ENCODE data around the gene SERPINA3. TPM values are rescaled to one million over a fixed set of nuclear protein-coding genes. Genes with fewer than 3 reads are reported as not detected.

The SERPINA3 gene
- total RNA-seq: 1,000 to 10,000 TPM; 1,011 to 4,136 (median 2,518) TPM
- polyA plus RNA-seq: 1,000 to 10,000 TPM; 1,409 to 2,934 TPM

DNA sequence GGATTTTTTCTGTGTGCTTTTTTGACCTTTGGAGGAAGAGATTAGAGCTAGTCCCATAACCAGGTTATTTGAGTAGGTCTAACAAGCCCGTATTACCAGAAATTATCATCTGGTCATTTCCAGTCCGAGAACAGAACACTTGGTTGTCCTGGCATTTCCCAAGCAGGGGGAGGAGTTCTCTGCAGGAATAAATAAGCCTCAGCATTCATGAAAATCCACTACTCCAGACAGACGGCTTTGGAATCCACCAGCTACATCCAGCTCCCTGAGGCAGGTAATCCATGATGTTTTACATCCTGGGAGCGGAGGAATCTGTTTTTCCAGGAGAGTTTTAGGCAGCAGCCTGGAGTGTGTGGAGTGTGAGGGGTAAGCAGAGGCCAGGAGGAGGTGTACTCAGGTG is at the start of gene SERPINA3:
Gene SERPINA3 (plus strand): TSS at position 218 of the 400 bp plus-strand sequence. CDS start 2,051 bp downstream, outside the sequence.
- peaks cover 9 to 17% (median 15%) of the 10 kb centered on the region in 3 donors for H3K4me1 ChIP-seq
- WGBS, 2 donors: 25 to 33% methylated on average over 4 of the region's 4 CpGs
- ATAC-seq (peak; percentile 60 to 75 (median 69)), FAIRE-seq (no peak), DNase-seq (peak in 3 of 6 donors; percentile 59 to 73 (median 65))
- no peaks in the 10 kb centered on the region for H3K9me3 ChIP-seq
- H3K27ac ChIP-seq: peak within 1 kb of the TSS; percentile 34 to 87 (median 62)
- no peaks in the 10 kb centered on the region for H3K36me3 ChIP-seq
- peak within 1 kb of the TSS; percentile 24 to 57 (median 36) for H3K4me3 ChIP-seq
- TF ChIP-seq, protein P1, sequence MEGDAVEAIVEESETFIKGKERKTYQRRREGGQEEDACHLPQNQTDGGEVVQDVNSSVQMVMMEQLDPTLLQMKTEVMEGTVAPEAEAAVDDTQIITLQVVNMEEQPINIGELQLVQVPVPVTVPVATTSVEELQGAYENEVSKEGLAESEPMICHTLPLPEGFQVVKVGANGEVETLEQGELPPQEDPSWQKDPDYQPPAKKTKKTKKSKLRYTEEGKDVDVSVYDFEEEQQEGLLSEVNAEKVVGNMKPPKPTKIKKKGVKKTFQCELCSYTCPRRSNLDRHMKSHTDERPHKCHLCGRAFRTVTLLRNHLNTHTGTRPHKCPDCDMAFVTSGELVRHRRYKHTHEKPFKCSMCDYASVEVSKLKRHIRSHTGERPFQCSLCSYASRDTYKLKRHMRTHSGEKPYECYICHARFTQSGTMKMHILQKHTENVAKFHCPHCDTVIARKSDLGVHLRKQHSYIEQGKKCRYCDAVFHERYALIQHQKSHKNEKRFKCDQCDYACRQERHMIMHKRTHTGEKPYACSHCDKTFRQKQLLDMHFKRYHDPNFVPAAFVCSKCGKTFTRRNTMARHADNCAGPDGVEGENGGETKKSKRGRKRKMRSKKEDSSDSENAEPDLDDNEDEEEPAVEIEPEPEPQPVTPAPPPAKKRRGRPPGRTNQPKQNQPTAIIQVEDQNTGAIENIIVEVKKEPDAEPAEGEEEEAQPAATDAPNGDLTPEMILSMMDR (IDR thresholded peaks at IDR 0.05): no peak
- H3K27me3 ChIP-seq: no peaks in the 10 kb centered on the region
- intact Hi-C loops (cut with DNase I): no loop called here

DNA sequence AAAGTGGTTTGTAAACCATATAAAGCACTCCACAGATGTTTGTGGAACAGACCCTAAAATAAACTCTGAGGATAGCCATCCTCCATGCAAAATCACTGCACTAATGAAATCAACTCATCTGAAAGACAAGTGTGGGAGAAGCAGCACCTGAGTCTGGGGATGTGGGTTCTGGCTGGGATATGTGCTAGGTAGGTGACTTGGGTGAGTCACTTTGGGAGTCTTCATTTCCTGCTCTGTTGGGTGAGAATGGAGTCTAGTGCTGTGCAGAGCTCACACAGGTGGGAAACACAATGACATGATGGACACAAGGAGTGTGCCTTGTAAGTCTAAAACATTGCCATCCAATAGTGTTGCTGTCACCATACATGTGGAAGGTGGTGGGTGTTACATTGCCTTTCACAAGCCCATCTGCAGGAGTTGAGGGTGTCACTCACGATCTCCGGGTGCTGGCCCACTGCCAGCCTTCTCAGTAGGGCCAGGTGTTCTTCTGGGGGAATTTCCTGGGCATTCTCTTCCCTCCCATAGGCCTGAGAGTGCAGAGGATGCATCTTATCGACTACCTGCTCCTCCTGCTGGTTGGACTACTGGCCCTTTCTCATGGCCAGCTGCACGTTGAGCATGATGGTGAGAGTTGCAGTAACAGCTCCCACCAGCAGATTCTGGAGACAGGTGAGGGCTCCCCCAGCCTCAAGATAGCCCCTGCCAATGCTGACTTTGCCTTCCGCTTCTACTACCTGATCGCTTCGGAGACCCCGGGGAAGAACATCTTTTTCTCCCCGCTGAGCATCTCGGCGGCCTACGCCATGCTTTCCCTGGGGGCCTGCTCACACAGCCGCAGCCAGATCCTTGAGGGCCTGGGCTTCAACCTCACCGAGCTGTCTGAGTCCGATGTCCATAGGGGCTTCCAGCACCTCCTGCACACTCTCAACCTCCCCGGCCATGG is 49.0 kb upstream of the SERPINA3 start:
- ATAC-seq (peak; percentile 51 to 80 (median 72)), DNase-seq (peak in 3 of 6 donors; percentile 17 to 57 (median 44)), FAIRE-seq (no peak)
- H3K27me3 ChIP-seq: no peaks in the 10 kb centered on the region
- H3K4me1 ChIP-seq: peaks cover 5 to 36% (median 17%) of the 10 kb centered on the region in 3 donors
- TF ChIP-seq, protein P1 (IDR thresholded peaks at IDR 0.05): no peak
- H3K36me3 ChIP-seq: peaks cover 0 to 7% (median 0%) of the 10 kb centered on the region in 3 donors
- intact Hi-C loops (cut with DNase I): no loop called here
- H3K27ac ChIP-seq: peak overlapping the region in 3 of 4 donors; percentile 23 to 85 (median 82)
- peak overlapping the region in 2 of 4 donors; percentile 37 to 52 for H3K4me3 ChIP-seq
- WGBS, 2 donors: 75 to 78% methylated on average over 16 of the region's 16 CpGs
- no peaks in the 10 kb centered on the region for H3K9me3 ChIP-seq

DNA sequence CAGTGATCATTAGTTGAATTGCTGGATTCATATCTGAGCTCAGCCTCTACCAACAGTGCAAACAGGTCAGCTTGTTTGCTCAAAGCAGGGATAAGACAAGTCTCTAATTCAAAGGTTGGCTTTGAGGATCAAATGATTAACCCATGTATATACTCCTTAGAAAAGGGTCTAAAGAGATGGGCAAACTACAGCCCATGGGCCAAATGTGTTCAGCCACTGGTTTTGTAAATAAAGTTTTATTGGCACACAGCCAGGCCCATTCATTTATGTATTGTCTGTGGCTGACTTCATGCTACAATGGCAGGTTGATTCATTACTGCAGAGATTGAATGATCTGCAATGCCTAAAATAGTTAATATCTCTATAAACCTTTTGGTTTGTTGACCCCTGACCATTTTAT is 47.8 kb upstream of the SERPINA3 start:
- TF ChIP-seq, protein P1 (IDR thresholded peaks at IDR 0.05): no peak
- Histone ChIP-seq H3K27me3 (no peaks in the 10 kb centered on the region), H3K27ac (no peak overlapping the region), H3K36me3 (peaks cover 0 to 7% (median 3%) of the 10 kb centered on the region in 3 donors), H3K4me1 (peaks cover 5 to 36% (median 17%) of the 10 kb centered on the region in 3 donors), H3K4me3 (peak overlapping the region in 1 of 4 donors; percentile 52), H3K9me3 (no peaks in the 10 kb centered on the region)
- FAIRE-seq: no peak
- ATAC-seq: no peak
- intact Hi-C loops (cut with DNase I): no loop called here
- peak in 2 of 6 donors; percentile 6 to 12 for DNase-seq

DNA sequence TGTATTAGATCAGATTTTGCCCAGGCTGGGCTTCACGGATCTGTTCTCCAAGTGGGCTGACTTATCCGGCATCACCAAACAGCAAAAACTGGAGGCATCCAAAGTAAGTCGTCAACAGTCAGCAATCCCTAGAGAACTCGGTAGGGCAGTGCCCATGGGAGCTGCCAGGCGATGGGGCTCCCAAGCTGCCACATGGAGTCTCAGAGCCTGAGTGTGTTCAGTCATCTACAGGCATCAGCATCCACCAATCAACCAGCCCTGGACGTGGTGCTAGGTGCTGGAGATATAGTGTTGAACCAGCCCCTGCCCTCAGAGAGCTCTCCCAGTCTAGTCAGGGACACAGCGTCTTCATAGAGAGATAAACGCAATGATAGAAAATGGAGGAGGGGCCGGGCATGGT is 44.0 kb upstream of the SERPINA3 start:
- 93 to 98% methylated on average over 9 of the region's 9 CpGs for WGBS, 2 donors
- no peak overlapping the region for H3K4me3 ChIP-seq
- TF ChIP-seq, protein P1 (IDR thresholded peaks at IDR 0.05): no peak
- DNase-seq: peak in 3 of 6 donors; percentile 0 to 8 (median 2)
- intact Hi-C loops (cut with DNase I): no loop called here
- no peaks in the 10 kb centered on the region for H3K9me3 ChIP-seq
- no peak for FAIRE-seq
- no peak overlapping the region for H3K27ac ChIP-seq
- peaks cover 9 to 36% (median 29%) of the 10 kb centered on the region in 3 donors for H3K4me1 ChIP-seq
- ATAC-seq: no peak
- H3K27me3 ChIP-seq: no peaks in the 10 kb centered on the region
- peaks cover 0 to 7% (median 3%) of the 10 kb centered on the region in 3 donors for H3K36me3 ChIP-seq

Data from pancreas (tissue), 10 donors.